HepG2 (cell line): Measurements from ENCODE around the gene TKFC. TPM values are rescaled to one million over a fixed set of nuclear protein-coding genes. Genes with fewer than 3 reads are reported as not detected.

Experiments
- CREB1 ChIP-seq, 2 experiments: fragments of 450-650 bp in 1 of 2; IDR thresholded peaks; 2 replicates each; pipeline ENCODE4 v1.6.1; 2016 to 2017; ENCODE audit warnings: control low read depth in 1 of 2, mild to moderate bottlenecking in 1 of 2, missing compliant biosample characterization in 1 of 2, missing genetic modification characterization in 1 of 2
- CSRNP2 ChIP-seq: sonication (generic); formaldehyde crosslinking; conservative IDR thresholded peaks from 2 replicates; pipeline ENCODE4 v1.8.0; 2022; ENCODE audit warnings: low read depth, missing genetic modification reagents
- FOXK1 ChIP-seq: sonication (generic); formaldehyde crosslinking; IDR thresholded peaks from 2 replicates; pipeline ENCODE4 v1.4.0; 2020; ENCODE audit warnings: low read depth, missing genetic modification reagents, borderline replicate concordance
- FOXP4 ChIP-seq: sonication (generic); formaldehyde crosslinking; IDR thresholded peaks from 2 replicates; pipeline ENCODE4 v1.4.0; 2020; ENCODE audit warnings: missing genetic modification reagents
- GATAD1 ChIP-seq: IDR thresholded peaks from 2 replicates; pipeline ENCODE4 v1.6.1; 2016; ENCODE audit warnings: missing genetic modification reagents, missing compliant biosample characterization
- GLMP ChIP-seq: sonication (generic); formaldehyde crosslinking; IDR thresholded peaks from 2 replicates; pipeline ENCODE4 v1.9.0; 2021; ENCODE audit warnings: missing genetic modification reagents, mild to moderate bottlenecking, borderline replicate concordance
- HMG20A ChIP-seq: IDR thresholded peaks from 2 replicates; pipeline ENCODE4 v1.6.1; 2016; ENCODE audit warnings: borderline replicate concordance
- KLF12 ChIP-seq: sonication (generic); formaldehyde crosslinking; IDR thresholded peaks from 2 replicates; pipeline ENCODE4 v1.4.0; 2020; ENCODE audit warnings: missing genetic modification reagents, borderline replicate concordance
- LCORL ChIP-seq, 2 experiments: fragments of 450-650 bp in 1 of 2; sonication (generic) in 1 of 2; formaldehyde crosslinking in 1 of 2; IDR thresholded peaks; 2 replicates each; pipeline versions ENCODE4 v1.5.0 to v1.6.1; 2017 to 2020; ENCODE audit warnings: antibody characterized with exemption in 1 of 2, missing genetic modification reagents in 1 of 2
- MIER3 ChIP-seq: IDR thresholded peaks from 2 replicates; pipeline ENCODE4 v1.6.1; 2016; ENCODE audit warnings: missing compliant biosample characterization, borderline replicate concordance
- MXI1 ChIP-seq: IDR thresholded peaks from 3 replicates; pipeline ENCODE4 v1.6.1; 2012; ENCODE audit warnings: low read depth, low read length, inconsistent platforms, borderline replicate concordance
- PBX3 ChIP-seq: sonication (generic); formaldehyde crosslinking; IDR thresholded peaks from 2 replicates; pipeline ENCODE4 v1.8.1; 2023; ENCODE audit warnings: missing genetic modification reagents, inconsistent platforms, borderline replicate concordance
- POLR2A ChIP-seq, 2 experiments: IDR thresholded peaks; 2 replicates each; pipeline ENCODE4 v1.6.1; 2011; ENCODE audit warnings: low read depth in 2 of 2, low read length in 2 of 2, mild to moderate bottlenecking in 1 of 2, moderate library complexity in 1 of 2; ENCODE audit not compliant: insufficient read depth in 1 of 2
- ZBTB1 ChIP-seq: sonication (generic); formaldehyde crosslinking; IDR thresholded peaks from 2 replicates; pipeline ENCODE4 v1.4.0; 2020; ENCODE audit warnings: missing genetic modification reagents, borderline replicate concordance
- ZNF292 ChIP-seq: sonication (generic); formaldehyde crosslinking; IDR thresholded peaks from 2 replicates; pipeline ENCODE4 v1.8.1; 2022; ENCODE audit warnings: mild to moderate bottlenecking, low read depth, missing genetic modification reagents, borderline replicate concordance
- ZNF33B ChIP-seq: sonication (generic); formaldehyde crosslinking; IDR thresholded peaks from 2 replicates; pipeline ENCODE4 v1.5.1; 2020; ENCODE audit warnings: mild to moderate bottlenecking, missing genetic modification reagents
- ZNF609 ChIP-seq: sonication (generic); formaldehyde crosslinking; IDR thresholded peaks from 2 replicates; pipeline ENCODE4 v1.4.0; 2020; ENCODE audit warnings: mild to moderate bottlenecking, missing genetic modification reagents, borderline replicate concordance
- polyA plus RNA-seq, 8 experiments: library from polyadenylated mRNA; depleted of rRNA in 3 of 8; stranded (reverse) in 7 of 8; unstranded in 1 of 8; fragments of >200 nt; fragmentation: Illumina TruSeq in 4 of 8; extraction: Trizol in 4 of 8; gene quantifications; 2 replicates each; pipeline versions ENCODE4 v1.2.1 to v1.2.3, GENCODE V29; 2011 to 2016; ENCODE audit warnings: low read depth in 4 of 8, missing spikeins in 1 of 8, mixed read lengths in 1 of 8; ENCODE audit not compliant: insufficient read depth in 1 of 8
- total RNA-seq, 5 experiments: library from RNA; depleted of rRNA; stranded (reverse); fragments of >200 nt; fragmentation: Illumina TruSeq; extraction: Trizol; gene quantifications; 2 replicates each; pipeline ENCODE4 v1.2.3, GENCODE V29; 2016; ENCODE audit warnings: low read depth in 1 of 5

The TKFC gene
- total and polyA plus RNA-seq, 2 of the 13 experiments (the other 11 are each of a cell fraction or from before 2014, with no cell fraction given) = 147 to 197 TPM

- no peak for TF ChIP-seq CSRNP2 (CRISPR knock-in tag)
- 0 out of 2 replicates have a peak, but pooled peaks have one; percentile 0 for TF ChIP-seq KLF12 (CRISPR knock-in tag)
- no peak for TF ChIP-seq GLMP
- peak; percentile 51; the same call in 1 of the 2 replicates for TF ChIP-seq GATAD1 (CRISPR knock-in tag)
- no peak for TF ChIP-seq PBX3 (CRISPR knock-in tag)
- no peak for TF ChIP-seq ZNF33B (CRISPR knock-in tag)
- TF ChIP-seq LCORL (IDR thresholded peaks at IDR 0.05) = no peak
- TF ChIP-seq LCORL (CRISPR knock-in tag; IDR thresholded peaks at IDR 0.05) = peak; percentile 87
- peak; percentile 79; the same call in 1 of the 2 replicates for TF ChIP-seq HMG20A (CRISPR knock-in tag)
- no peak for TF ChIP-seq ZBTB1 (CRISPR knock-in tag)
- no peak for TF ChIP-seq ZNF609
- TF ChIP-seq FOXK1 = peak; percentile 60; the same call in 1 of the 2 replicates
- no peak for TF ChIP-seq CREB1 (IDR thresholded peaks at IDR 0.05)
- peak; percentile 60; the same call in 1 of the 2 replicates for TF ChIP-seq CREB1 (CRISPR knock-in tag; IDR thresholded peaks at IDR 0.05)
- peak; percentile 51; the same call in 1 of the 2 replicates for TF ChIP-seq FOXP4 (CRISPR knock-in tag)
- peak; percentile 60; the same call in 1 of the 2 replicates for TF ChIP-seq MIER3 (CRISPR knock-in tag)
- peak; percentile 88; the same call in 1 of the 3 replicates for TF ChIP-seq MXI1
- TF ChIP-seq ZNF292 (CRISPR knock-in tag) = peak; percentile 43; the same call in 1 of the 2 replicates
- TF ChIP-seq POLR2A (IDR thresholded peaks at IDR 0.05; ENCODE audit: insufficient read depth in 1 of 2, low read depth in 2 of 2, low read length in 2 of 2) = peak in 1 of 2 experiments; percentile 41; a peak in 2 of 4 replicates
Measured at GRCh38 chr11:61298663-61299244, 34.3 kb upstream of the TKFC start (continued).
